HG02798 (cell line): ENCODE data around the gene CDH13.
A peak's percentile ranks its signal among the peaks of the same experiment; 100 is the strongest.

ENCODE experiments used
- ATAC-seq: cut with Tn5 transposase; IDR thresholded peaks from one replicate; pipeline ENCODE4 v1.9.1; 2021; ENCODE audit warnings: mild to moderate bottlenecking; ENCODE audit not compliant: unreplicated experiment, poor library complexity

CDH13 gene

GRCh38 chr16:83789642-83790401, 1163.1 kb downstream of the CDH13 start:
- ATAC-seq, result no peak

- no peak for ATAC-seq
Measured at GRCh38 chr16:83791916-83792315, 1165.1 kb downstream of the CDH13 start.

- no peak for ATAC-seq
Measured at GRCh38 chr16:83792391-83792790, 1165.6 kb downstream of the CDH13 start.

GRCh38 chr16:83793179-83793578, 1166.4 kb downstream of the CDH13 start:
- ATAC-seq, result no peak

- no peak for ATAC-seq
Measured at GRCh38 chr16:83794860-83795554, 1168.2 kb downstream of the CDH13 start.

- no peak for ATAC-seq
Measured at GRCh38 chr16:83797013-83797412, 1170.2 kb downstream of the CDH13 start.

- no peak for ATAC-seq
Measured at GRCh38 chr16:83799336-83799735, 1172.6 kb downstream of the CDH13 start.

GRCh38 chr16:83802135-83802534, 1175.4 kb downstream of the CDH13 start:
- peak; percentile 59 for ATAC-seq

GRCh38 chr16:83802554-83803205, 1175.9 kb downstream of the CDH13 start:
- no peak for ATAC-seq

- no peak for ATAC-seq
Measured at GRCh38 chr16:83803811-83804210, 1177.0 kb downstream of the CDH13 start.

- no peak for ATAC-seq
Measured at GRCh38 chr16:83804366-83804765, 1177.6 kb downstream of the CDH13 start.

GRCh38 chr16:83806036-83806435, 1179.3 kb downstream of the CDH13 start:
- no peak for ATAC-seq

- ATAC-seq, result no peak
Measured at GRCh38 chr16:83806731-83807130, 1180.0 kb downstream of the CDH13 start.

GRCh38 chr16:83807327-83807709, 1180.5 kb downstream of the CDH13 start:
- ATAC-seq, result no peak

GRCh38 chr16:83807710-83808572, 1181.2 kb downstream of the CDH13 start, which contains the start of gene HSBP1:
HSBP1 (plus strand) TSS chr16:83807978; CDS start chr16:83808077, 99 bp downstream.
- peak; percentile 96 for ATAC-seq

- no peak for ATAC-seq
Measured at GRCh38 chr16:83808573-83809014, 1181.8 kb downstream of the CDH13 start.

- ATAC-seq, result no peak
Measured at GRCh38 chr16:83809092-83809491, 1182.3 kb downstream of the CDH13 start.

GRCh38 chr16:83810901-83811300, 1184.1 kb downstream of the CDH13 start:
- no peak for ATAC-seq

GRCh38 chr16:83813823-83814658, 1187.3 kb downstream of the CDH13 start:
- peak; percentile 88 for ATAC-seq
